Astrocyte (in vitro differentiated cells and primary cell): Measurements from ENCODE around the gene ADARB2. TPM values are rescaled to one million over a fixed set of nuclear protein-coding genes. Genes with fewer than 3 reads are reported as not detected.

ENCODE experiments used
- DNase-seq: peaks from one replicate; pipeline ENCODE4 v3.0.0-alpha.2; 2010; ENCODE audit warnings: low read depth
- FAIRE-seq: peaks from 2 replicates; lab custom pipeline; 2011; peaks lifted over from hg19 to GRCh38; lab: Jason Lieb, UNC
- H2AFZ ChIP-seq: 2 replicates; pipeline ENCODE4 v1.6.0; 2012; ENCODE audit warnings: low read depth, low read length, inconsistent platforms
- H3K27ac ChIP-seq: 2 replicates; pipeline ENCODE4 v1.5.1; 2011; ENCODE audit warnings: low read depth, low read length, inconsistent platforms
- H3K27me3 ChIP-seq: 2 replicates; pipeline ENCODE4 v1.6.0; 2011; ENCODE audit warnings: low read length, inconsistent platforms; ENCODE audit not compliant: insufficient read depth
- H3K36me3 ChIP-seq: 2 replicates; pipeline ENCODE4 v1.5.1; 2011; ENCODE audit warnings: low read length, inconsistent platforms; ENCODE audit not compliant: insufficient read depth
- H3K4me1 ChIP-seq: 2 replicates; pipeline ENCODE4 v1.5.1; 2011; ENCODE audit warnings: low read length, inconsistent platforms; ENCODE audit not compliant: insufficient read depth
- H3K4me2 ChIP-seq: 2 replicates; pipeline ENCODE4 v1.6.0; 2012; ENCODE audit warnings: low read length, inconsistent platforms
- H3K4me3 ChIP-seq: 2 replicates; pipeline ENCODE4 v1.5.1; 2011; ENCODE audit warnings: low read depth, mild to moderate bottlenecking, low read length, inconsistent platforms; ENCODE audit not compliant: insufficient read depth
- H3K79me2 ChIP-seq: 2 replicates; pipeline ENCODE4 v1.6.0; 2012; ENCODE audit warnings: mild to moderate bottlenecking, low read length, inconsistent platforms; ENCODE audit not compliant: insufficient read depth
- H3K9ac ChIP-seq: 2 replicates; pipeline ENCODE4 v1.6.0; 2012; ENCODE audit warnings: mild to moderate bottlenecking, low read length, inconsistent platforms
- H3K9me3 ChIP-seq: 2 replicates; pipeline ENCODE4 v1.5.1; 2012; ENCODE audit warnings: low read depth, mild to moderate bottlenecking, low read length, inconsistent platforms; ENCODE audit not compliant: insufficient read depth
- H4K20me1 ChIP-seq: 2 replicates; pipeline ENCODE4 v1.6.0; 2012; ENCODE audit warnings: low read length, inconsistent platforms; ENCODE audit not compliant: insufficient read depth
- H3K27ac Mint-ChIP-seq: one replicate; pipeline ENCODE4 v1.8.0; 2021; ENCODE audit warnings: mild to moderate bottlenecking, mixed read lengths; ENCODE audit not compliant: unreplicated experiment
- H3K27me3 Mint-ChIP-seq: one replicate; pipeline ENCODE4 v1.8.0; 2021; ENCODE audit warnings: low read depth, mixed read lengths; ENCODE audit not compliant: unreplicated experiment
- H3K36me3 Mint-ChIP-seq: one replicate; pipeline ENCODE4 v1.8.0; 2021; ENCODE audit warnings: low read depth, mixed read lengths; ENCODE audit not compliant: unreplicated experiment
- H3K4me1 Mint-ChIP-seq: one replicate; pipeline ENCODE4 v1.8.0; 2021; ENCODE audit warnings: low read depth, mixed read lengths; ENCODE audit not compliant: unreplicated experiment
- H3K4me3 Mint-ChIP-seq: one replicate; pipeline ENCODE4 v1.8.0; 2021; ENCODE audit warnings: mild to moderate bottlenecking, moderate library complexity, mixed read lengths; ENCODE audit not compliant: unreplicated experiment
- H3K9me3 Mint-ChIP-seq: one replicate; pipeline ENCODE4 v1.8.0; 2021; ENCODE audit warnings: mild to moderate bottlenecking, mixed read lengths; ENCODE audit not compliant: unreplicated experiment
- EZH2 ChIP-seq: IDR thresholded peaks from 2 replicates; pipeline ENCODE4 v1.6.1; 2012; ENCODE audit warnings: mild to moderate bottlenecking, low read length, inconsistent platforms; ENCODE audit not compliant: insufficient read depth
- total RNA-seq: library from RNA; stranded (reverse); gene quantifications from 2 replicates; pipeline ENCODE4 v1.2.1, GENCODE V29; 2021
- TF ChIP-seq, protein P1 (sequence below): IDR thresholded peaks from 2 replicates; pipeline ENCODE4 v1.5.1; 2011; ENCODE audit warnings: low read depth, mild to moderate bottlenecking, inconsistent platforms, low read length, moderate library complexity; ENCODE audit not compliant: insufficient read depth

Gene ADARB2
- total RNA-seq, 1 donor from 2014 or later: 0.18 TPM

DNA sequence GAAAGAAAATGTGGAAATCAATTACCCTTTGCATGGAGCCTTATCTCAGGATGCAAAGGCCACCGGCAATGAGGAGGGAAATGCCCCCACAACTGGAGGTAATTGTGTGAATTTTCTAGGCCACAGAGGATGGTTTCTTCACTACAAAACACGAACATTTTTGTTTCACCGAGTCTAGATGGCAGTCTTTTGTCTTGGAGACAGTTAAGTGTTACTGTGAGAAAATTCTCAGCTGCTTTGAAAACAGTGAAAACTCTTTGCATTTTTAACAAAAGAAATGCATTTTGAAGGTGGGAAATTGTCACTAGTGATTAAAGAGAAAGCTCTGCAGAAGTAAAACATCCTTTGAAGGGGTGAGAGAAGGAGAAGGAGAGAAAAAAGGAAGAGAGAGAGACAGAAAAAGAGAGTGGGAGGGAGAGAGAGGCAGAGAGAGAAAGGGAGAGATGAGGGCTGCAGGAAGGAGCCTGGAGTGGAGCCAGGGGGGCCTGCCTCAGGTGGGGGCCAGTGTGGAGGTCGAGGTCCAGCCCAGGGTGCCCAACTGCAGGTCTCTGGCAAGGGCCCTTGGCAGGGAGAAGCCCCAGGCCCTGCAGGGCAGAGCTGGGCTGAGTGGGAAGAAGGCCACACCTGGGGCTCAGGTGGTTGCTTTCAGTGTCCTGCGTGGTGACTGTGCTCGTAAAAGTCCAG lies 261.4 kb downstream of the ADARB2 start:
- H3K4me3 ChIP-seq: no peak overlapping the region
- no peak for FAIRE-seq

DNA sequence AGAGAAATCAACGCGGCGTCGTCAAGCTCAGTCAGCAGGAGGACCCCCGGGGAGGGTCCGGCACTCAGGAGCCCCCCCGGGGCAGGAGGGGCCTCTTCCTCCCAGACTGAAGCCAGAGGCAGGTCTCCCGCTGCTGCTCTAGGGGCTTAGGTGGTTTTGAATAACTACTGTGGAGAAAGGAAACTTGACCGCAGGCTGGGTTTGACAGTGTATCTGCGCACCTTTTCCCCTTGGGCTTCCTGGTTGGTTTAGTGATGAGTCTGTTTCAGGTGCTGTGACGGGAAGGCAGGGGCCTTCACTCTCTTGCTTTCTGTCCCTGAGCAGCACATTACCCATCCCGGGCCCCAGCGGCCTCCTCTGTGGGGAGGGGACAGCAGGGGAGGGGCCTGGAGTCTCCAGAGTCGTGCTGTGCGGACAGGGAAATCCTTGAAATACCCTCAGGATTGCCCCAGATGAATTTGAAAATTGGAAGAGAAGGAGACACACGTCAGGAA lies 262.2 kb downstream of the ADARB2 start:
- H2AFZ ChIP-seq: no peak overlapping the region
- H3K27me3 ChIP-seq: no peaks in the 10 kb centered on the region
- no peaks in the 10 kb centered on the region for H3K79me2 ChIP-seq
- TF ChIP-seq, protein P1, sequence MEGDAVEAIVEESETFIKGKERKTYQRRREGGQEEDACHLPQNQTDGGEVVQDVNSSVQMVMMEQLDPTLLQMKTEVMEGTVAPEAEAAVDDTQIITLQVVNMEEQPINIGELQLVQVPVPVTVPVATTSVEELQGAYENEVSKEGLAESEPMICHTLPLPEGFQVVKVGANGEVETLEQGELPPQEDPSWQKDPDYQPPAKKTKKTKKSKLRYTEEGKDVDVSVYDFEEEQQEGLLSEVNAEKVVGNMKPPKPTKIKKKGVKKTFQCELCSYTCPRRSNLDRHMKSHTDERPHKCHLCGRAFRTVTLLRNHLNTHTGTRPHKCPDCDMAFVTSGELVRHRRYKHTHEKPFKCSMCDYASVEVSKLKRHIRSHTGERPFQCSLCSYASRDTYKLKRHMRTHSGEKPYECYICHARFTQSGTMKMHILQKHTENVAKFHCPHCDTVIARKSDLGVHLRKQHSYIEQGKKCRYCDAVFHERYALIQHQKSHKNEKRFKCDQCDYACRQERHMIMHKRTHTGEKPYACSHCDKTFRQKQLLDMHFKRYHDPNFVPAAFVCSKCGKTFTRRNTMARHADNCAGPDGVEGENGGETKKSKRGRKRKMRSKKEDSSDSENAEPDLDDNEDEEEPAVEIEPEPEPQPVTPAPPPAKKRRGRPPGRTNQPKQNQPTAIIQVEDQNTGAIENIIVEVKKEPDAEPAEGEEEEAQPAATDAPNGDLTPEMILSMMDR: no peak
- TF ChIP-seq EZH2: no peak
- FAIRE-seq (no peak), DNase-seq (no peak)
- H3K9me3 ChIP-seq: peaks cover 15% of the 10 kb centered on the region
- no peak overlapping the region for H3K4me2 ChIP-seq
- H3K27ac ChIP-seq: no peak overlapping the region
- H3K27me3 Mint-ChIP-seq: peaks cover 19% of the 10 kb centered on the region
- H3K36me3 Mint-ChIP-seq: peaks cover 3% of the 10 kb centered on the region
- no peaks in the 10 kb centered on the region for H3K36me3 ChIP-seq
- H3K4me3 Mint-ChIP-seq: no peak overlapping the region
- H3K9me3 Mint-ChIP-seq: peaks cover 5% of the 10 kb centered on the region
- H3K27ac Mint-ChIP-seq: no peak overlapping the region
- H3K4me3 ChIP-seq: no peak overlapping the region
- H3K9ac ChIP-seq: no peak overlapping the region
- no peaks in the 10 kb centered on the region for H3K4me1 ChIP-seq
- no peaks in the 10 kb centered on the region for H3K4me1 Mint-ChIP-seq
- no peaks in the 10 kb centered on the region for H4K20me1 ChIP-seq

More for the DNA sequence above, 261.4 kb downstream of the ADARB2 start:
- Histone ChIP-seq H3K27ac (no peak overlapping the region), H3K4me1 (no peaks in the 10 kb centered on the region), H3K9me3 (peaks cover 14% of the 10 kb centered on the region), H3K36me3 (no peaks in the 10 kb centered on the region), H3K4me2 (no peak overlapping the region), H4K20me1 (no peaks in the 10 kb centered on the region), H2AFZ (no peak overlapping the region), H3K27me3 (no peaks in the 10 kb centered on the region), H3K79me2 (no peaks in the 10 kb centered on the region), H3K9ac (no peak overlapping the region)
- no peak for DNase-seq
- Mint-ChIP-seq H3K4me3 (no peak overlapping the region), H3K4me1 (no peaks in the 10 kb centered on the region), H3K9me3 (peaks cover 5% of the 10 kb centered on the region), H3K36me3 (peaks cover 3% of the 10 kb centered on the region), H3K27ac (no peak overlapping the region), H3K27me3 (peaks cover 19% of the 10 kb centered on the region)
- TF ChIP-seq, protein P1: no peak
- no peak for TF ChIP-seq EZH2
